NB4 (cell line): Measurements from ENCODE around the gene CNGA2.

Experiments used
- CTCF ChIP-seq: IDR thresholded peaks from one replicate; pipeline ENCODE4 v1.5.1; 2012; ENCODE audit warnings: low read depth, low read length
- MYC ChIP-seq: IDR thresholded peaks from 2 replicates; pipeline ENCODE4 v1.6.1; 2011; ENCODE audit warnings: low read depth, low read length

DNA sequence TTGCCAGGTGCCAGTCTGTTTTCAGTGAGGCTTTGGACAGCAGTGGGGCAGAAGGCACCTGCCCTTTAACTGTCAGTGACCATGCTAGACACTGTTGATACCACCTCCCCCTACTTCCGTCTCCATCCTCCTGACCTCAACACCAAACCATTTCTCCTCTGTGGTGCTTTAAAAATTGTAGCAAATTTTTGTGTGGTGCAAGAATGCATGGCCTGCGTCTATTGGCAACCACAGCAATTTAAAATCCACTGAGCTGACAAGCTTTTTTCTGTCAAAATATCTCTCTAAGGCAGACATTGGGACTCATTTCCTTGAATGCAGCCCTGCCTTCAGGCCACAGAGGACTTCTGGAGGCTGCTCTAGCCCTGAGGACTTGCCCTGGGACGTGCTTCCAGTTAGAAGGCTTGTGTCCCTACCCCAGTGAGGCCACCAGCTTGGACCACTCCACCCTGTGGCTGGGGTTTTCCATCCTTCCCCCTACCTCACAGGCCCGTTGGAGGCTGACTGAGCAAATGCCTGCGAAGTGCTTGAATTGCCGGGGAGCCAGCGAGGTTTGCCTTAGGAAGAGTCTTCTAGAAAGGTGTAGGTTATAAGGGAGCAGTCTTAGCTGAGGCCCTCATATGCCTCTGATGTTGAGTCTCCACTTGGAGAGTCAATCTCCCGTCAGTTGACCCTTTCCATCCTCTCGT lies 32.4 kb upstream of the CNGA2 start:
- TF ChIP-seq CTCF (no peak), MYC (no peak)
